ENCODE results near the gene IL4R. TPM values are rescaled to one million over a fixed set of nuclear protein-coding genes. Genes with fewer than 3 reads are reported as not detected.

The IL4R gene
- total and polyA plus RNA-seq, 9 donors: 11.3 to 39.5 (median 17.4) TPM

GRCh38 chr16:27291722-27292240 is 22.0 kb upstream of the IL4R start:
- no peaks in the 10 kb centered on the region for H3K9me3 ChIP-seq
- no peak overlapping the region for H3K27ac ChIP-seq
- no peaks in the 10 kb centered on the region for H3K4me1 ChIP-seq (ENCODE audit: insufficient read depth)
- H3K4me3 ChIP-seq: no peak overlapping the region
- intact Hi-C loops (cut with DNase I): no loop called here
- 83 to 86% (median 84%) methylated on average over 4 of the region's 4 CpGs for WGBS, 3 donors
- TF ChIP-seq CTCF (IDR thresholded peaks at IDR 0.05): no peak
- TF ChIP-seq EP300 (IDR thresholded peaks at IDR 0.05): no peak
- no peak for TF ChIP-seq POLR2A (IDR thresholded peaks at IDR 0.05)
- no peaks in the 10 kb centered on the region for H3K36me3 ChIP-seq
- DNase-seq: no peak
- no peaks in the 10 kb centered on the region for H3K27me3 ChIP-seq

- H3K4me3 ChIP-seq: no peak overlapping the region
- DNase-seq: no peak
- no peaks in the 10 kb centered on the region for H3K27me3 ChIP-seq
- no peaks in the 10 kb centered on the region for H3K36me3 ChIP-seq
- no peaks in the 10 kb centered on the region for H3K4me1 ChIP-seq (ENCODE audit: insufficient read depth)
- intact Hi-C loops (cut with DNase I): no loop called here
- no peak for TF ChIP-seq CTCF (IDR thresholded peaks at IDR 0.05)
- no peak for TF ChIP-seq EP300 (IDR thresholded peaks at IDR 0.05)
- no peak for TF ChIP-seq POLR2A (IDR thresholded peaks at IDR 0.05)
- no peak overlapping the region for H3K27ac ChIP-seq
- H3K9me3 ChIP-seq: no peaks in the 10 kb centered on the region
- WGBS, 3 donors: 56 to 58% (median 58%) methylated on average over 5 of the region's 5 CpGs
Observed at GRCh38 chr16:27293343-27293742, 20.4 kb upstream of the IL4R start.

GRCh38 chr16:27298132-27298531 is 15.6 kb upstream of the IL4R start:
- H3K27me3 ChIP-seq: no peaks in the 10 kb centered on the region
- no peaks in the 10 kb centered on the region for H3K36me3 ChIP-seq
- H3K4me3 ChIP-seq: no peak overlapping the region
- intact Hi-C loops (cut with DNase I): loop anchor here in 1 of 4 donors (5.0 kb wide), 1 partner anchor 924 kb away; no protein-coding TSS in a partner anchor
- H3K27ac ChIP-seq: no peak overlapping the region
- no peaks in the 10 kb centered on the region for H3K9me3 ChIP-seq
- no peak for DNase-seq
- 92 to 96% (median 95%) methylated on average over 5 of the region's 5 CpGs for whole genome bisulfite sequencing, 3 donors
- TF ChIP-seq POLR2A (IDR thresholded peaks at IDR 0.05) (no peak), EP300 (IDR thresholded peaks at IDR 0.05) (no peak), CTCF (IDR thresholded peaks at IDR 0.05) (no peak)
- H3K4me1 ChIP-seq (ENCODE audit: insufficient read depth): no peaks in the 10 kb centered on the region

- Histone ChIP-seq H3K36me3 (no peaks in the 10 kb centered on the region), H3K9me3 (no peaks in the 10 kb centered on the region), H3K27ac (no peak overlapping the region), H3K27me3 (no peaks in the 10 kb centered on the region), H3K4me3 (no peak overlapping the region), H3K4me1 (ENCODE audit: insufficient read depth) (no peaks in the 10 kb centered on the region)
- WGBS, 3 donors: 88 to 95% (median 90%) methylated on average over 3 of the region's 3 CpGs
- intact Hi-C loops (cut with DNase I): no loop called here
- TF ChIP-seq EP300 (IDR thresholded peaks at IDR 0.05) (no peak), CTCF (IDR thresholded peaks at IDR 0.05) (no peak), POLR2A (IDR thresholded peaks at IDR 0.05) (no peak)
- DNase-seq: no peak
Observed at GRCh38 chr16:27301236-27301861, 12.4 kb upstream of the IL4R start.
